OCI-LY7 (cell line): Measurements from ENCODE around the gene CORIN. TPM values are rescaled to one million over a fixed set of nuclear protein-coding genes. Genes with fewer than 3 reads are reported as not detected.

Experiments
- BruUV-seq: library from RNA; stranded (reverse); fragments of 400-500 nt; replicated peaks from 2 replicates; lab custom pipeline; 2021; lab: Mats Ljungman, UMichigan
- CTCF ChIA-PET: fragments of 300-600 bp; sonication (Branson Sonifier 250); formaldehyde crosslinking; loops from one replicate; lab custom pipeline; 2022; ENCODE audit warnings: antibody characterized with exemption; ENCODE audit not compliant: unreplicated experiment; lab: Charles Lee
- POLR2A ChIA-PET: fragments of 300-600 bp; sonication (Branson Sonifier 250); formaldehyde crosslinking; loops from one replicate; lab custom pipeline; 2022; ENCODE audit warnings: antibody characterized with exemption; lab: Charles Lee
- DNase-seq: peaks from one replicate; pipeline ENCODE4 v3.0.0-alpha.2; 2015; ENCODE audit warnings: low spot score
- H2AFZ ChIP-seq: fragments of 200-600 bp; sonication (generic), shearing (Covaris generic); 2 replicates; pipeline ENCODE4 v1.6.1; 2014; ENCODE audit warnings: mild to moderate bottlenecking, antibody characterized with exemption, low read length, moderate library complexity
- H3K27ac ChIP-seq: fragments of 200-600 bp; sonication (generic); 2 replicates; pipeline ENCODE4 v1.5.1; 2014; ENCODE audit warnings: mixed run types, low read depth, mild to moderate bottlenecking, moderate library complexity, low read length, inconsistent platforms; ENCODE audit not compliant: poor library complexity, severe bottlenecking
- H3K36me3 ChIP-seq: fragments of 200-600 bp; sonication (generic); 2 replicates; pipeline ENCODE4 v1.6.1; 2014; ENCODE audit warnings: mild to moderate bottlenecking, antibody characterized with exemption, low read length, moderate library complexity, mixed read lengths; ENCODE audit not compliant: insufficient read depth
- H3K4me1 ChIP-seq: fragments of 200-600 bp; sonication (generic); 2 replicates; pipeline ENCODE4 v1.5.1; 2014; ENCODE audit warnings: mild to moderate bottlenecking, low read length; ENCODE audit not compliant: insufficient read depth, poor library complexity, severe bottlenecking
- H3K4me2 ChIP-seq: fragments of 200-600 bp; sonication (generic); 2 replicates; pipeline ENCODE4 v1.6.1; 2014; ENCODE audit warnings: mild to moderate bottlenecking, low read length
- H3K4me3 ChIP-seq: fragments of 200-600 bp; sonication (generic); 2 replicates; pipeline ENCODE4 v1.5.1; 2014; ENCODE audit warnings: mild to moderate bottlenecking, low read depth, low read length; ENCODE audit not compliant: poor library complexity, severe bottlenecking
- H3K79me2 ChIP-seq: fragments of 200-600 bp; sonication (generic); 2 replicates; pipeline ENCODE4 v1.6.1; 2016; ENCODE audit warnings: low read depth, mild to moderate bottlenecking, low read length, moderate library complexity, mixed read lengths; ENCODE audit not compliant: insufficient read depth
- H3K9me2 ChIP-seq: fragments of 200-600 bp; sonication (generic); 2 replicates; pipeline ENCODE4 v1.6.1; 2016; ENCODE audit warnings: mild to moderate bottlenecking, low read length, mixed read lengths; ENCODE audit not compliant: insufficient read depth
- H3K9me3 ChIP-seq: fragments of 200-600 bp; sonication (generic); 2 replicates; pipeline ENCODE4 v1.6.1; 2014; ENCODE audit warnings: mild to moderate bottlenecking, mixed run types, low read length, mixed read lengths
- H4K20me1 ChIP-seq: fragments of 200-600 bp; sonication (generic); 2 replicates; pipeline ENCODE4 v1.6.1; 2014; ENCODE audit warnings: mild to moderate bottlenecking, antibody characterized with exemption, low read length, moderate library complexity, mixed read lengths; ENCODE audit not compliant: insufficient read depth
- EZH2phosphoT487 ChIP-seq: fragments of 200-600 bp; sonication (generic); IDR thresholded peaks from 2 replicates; pipeline ENCODE4 v1.6.1; 2018; ENCODE audit warnings: low read depth, borderline replicate concordance, mild to moderate bottlenecking, mixed run types, antibody characterized with exemption, low read length, moderate library complexity, mixed read lengths
- intact Hi-C: fragments of 100-400 bp; cut with micrococcal nuclease; formaldehyde crosslinking; loops from one replicate; pipeline ENCODE4 v1.10.0; 2022; ENCODE audit not compliant: unreplicated experiment
- total RNA-seq, 2 experiments: library from RNA; depleted of rRNA in 1 of 2; stranded (reverse); fragments of >200 nt in 1 of 2; shearing (Covaris generic) in 1 of 2; gene quantifications; 2 replicates each; pipeline ENCODE4 v1.2.3, GENCODE V29; 2014 to 2022
- TF ChIP-seq, protein P1 (sequence below): fragments of 200-600 bp; sonication (generic); conservative IDR thresholded peaks from 2 replicates; pipeline ENCODE4 v1.5.1; 2014; ENCODE audit warnings: mild to moderate bottlenecking, antibody characterized with exemption, low read length, moderate library complexity, mixed read lengths

Gene CORIN
- total RNA-seq, 2 experiments from 2014 or later: 0.40 TPM; not detected in 1

DNA sequence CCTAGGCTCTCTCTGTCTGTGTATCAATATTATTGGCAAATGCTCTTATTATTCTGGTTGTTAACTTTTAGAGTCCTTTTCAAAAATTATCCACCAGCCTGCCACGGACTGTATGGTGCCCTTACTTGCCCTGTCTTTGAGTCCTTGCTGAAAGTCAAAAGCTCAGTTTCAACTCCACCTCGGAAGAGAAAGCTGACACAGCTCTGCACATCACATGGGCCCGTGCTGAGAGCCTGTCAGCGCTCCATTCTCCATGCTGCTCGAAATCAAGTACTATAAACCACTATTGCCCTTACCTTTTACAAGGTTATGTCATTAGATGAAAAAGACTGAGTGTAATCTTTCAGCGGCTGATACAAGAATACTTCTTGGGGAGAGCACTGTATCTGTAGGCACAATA, 141.0 kb downstream of the CORIN start:
- Histone ChIP-seq H3K27ac (no peak overlapping the region), H3K9me2 (no peaks in the 10 kb centered on the region), H4K20me1 (no peaks in the 10 kb centered on the region), H2AFZ (no peak overlapping the region), H3K4me1 (no peaks in the 10 kb centered on the region), H3K4me3 (no peak overlapping the region), H3K79me2 (no peaks in the 10 kb centered on the region), H3K4me2 (no peak overlapping the region), H3K36me3 (no peaks in the 10 kb centered on the region), H3K9me3 (no peaks in the 10 kb centered on the region)
- CTCF ChIA-PET: no interaction called here
- POLR2A ChIA-PET: no interaction called here
- DNase-seq: no peak
- no TSS peak for BruUV-seq
- no peak for TF ChIP-seq EZH2phosphoT487
- TF ChIP-seq, protein P1, sequence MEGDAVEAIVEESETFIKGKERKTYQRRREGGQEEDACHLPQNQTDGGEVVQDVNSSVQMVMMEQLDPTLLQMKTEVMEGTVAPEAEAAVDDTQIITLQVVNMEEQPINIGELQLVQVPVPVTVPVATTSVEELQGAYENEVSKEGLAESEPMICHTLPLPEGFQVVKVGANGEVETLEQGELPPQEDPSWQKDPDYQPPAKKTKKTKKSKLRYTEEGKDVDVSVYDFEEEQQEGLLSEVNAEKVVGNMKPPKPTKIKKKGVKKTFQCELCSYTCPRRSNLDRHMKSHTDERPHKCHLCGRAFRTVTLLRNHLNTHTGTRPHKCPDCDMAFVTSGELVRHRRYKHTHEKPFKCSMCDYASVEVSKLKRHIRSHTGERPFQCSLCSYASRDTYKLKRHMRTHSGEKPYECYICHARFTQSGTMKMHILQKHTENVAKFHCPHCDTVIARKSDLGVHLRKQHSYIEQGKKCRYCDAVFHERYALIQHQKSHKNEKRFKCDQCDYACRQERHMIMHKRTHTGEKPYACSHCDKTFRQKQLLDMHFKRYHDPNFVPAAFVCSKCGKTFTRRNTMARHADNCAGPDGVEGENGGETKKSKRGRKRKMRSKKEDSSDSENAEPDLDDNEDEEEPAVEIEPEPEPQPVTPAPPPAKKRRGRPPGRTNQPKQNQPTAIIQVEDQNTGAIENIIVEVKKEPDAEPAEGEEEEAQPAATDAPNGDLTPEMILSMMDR: no peak
- intact Hi-C loops: no loop called here

DNA sequence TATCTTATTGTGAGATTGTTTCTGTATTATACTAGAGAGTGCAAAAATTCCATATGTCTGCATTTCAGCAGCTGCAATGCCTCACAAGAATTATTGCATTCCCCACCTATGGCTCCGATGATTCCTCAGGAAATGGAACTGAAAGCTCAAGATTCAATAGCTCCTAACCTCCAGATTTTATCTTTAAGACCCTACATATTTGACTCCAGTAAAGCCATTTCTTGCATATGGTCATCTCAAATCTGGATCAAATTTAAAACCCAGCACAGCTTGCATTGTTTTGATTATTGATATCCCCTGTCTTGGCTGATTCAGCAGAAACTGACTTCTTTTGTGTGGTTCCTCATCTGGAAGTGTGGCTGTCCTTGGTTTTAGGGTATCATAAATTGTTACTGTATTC, 142.6 kb downstream of the CORIN start:
- TF ChIP-seq, protein P1: no peak
- no peak for TF ChIP-seq EZH2phosphoT487
- DNase-seq: no peak
- H3K36me3 ChIP-seq: no peaks in the 10 kb centered on the region
- no peaks in the 10 kb centered on the region for H3K79me2 ChIP-seq
- CTCF ChIA-PET: no interaction called here
- H3K4me1 ChIP-seq: no peaks in the 10 kb centered on the region
- no peaks in the 10 kb centered on the region for H3K9me3 ChIP-seq
- H3K9me2 ChIP-seq: no peaks in the 10 kb centered on the region
- intact Hi-C loops: no loop called here
- no peak overlapping the region for H3K4me3 ChIP-seq
- BruUV-seq: no TSS peak
- POLR2A ChIA-PET: interaction anchor here (0.5 to 0.8 kb wide), 2 partner anchors 16 to 230 kb away, joined by 3 read pairs; no protein-coding TSS in a partner anchor
- no peak overlapping the region for H2AFZ ChIP-seq
- H3K4me2 ChIP-seq: no peak overlapping the region
- H4K20me1 ChIP-seq: no peaks in the 10 kb centered on the region
- no peak overlapping the region for H3K27ac ChIP-seq

DNA sequence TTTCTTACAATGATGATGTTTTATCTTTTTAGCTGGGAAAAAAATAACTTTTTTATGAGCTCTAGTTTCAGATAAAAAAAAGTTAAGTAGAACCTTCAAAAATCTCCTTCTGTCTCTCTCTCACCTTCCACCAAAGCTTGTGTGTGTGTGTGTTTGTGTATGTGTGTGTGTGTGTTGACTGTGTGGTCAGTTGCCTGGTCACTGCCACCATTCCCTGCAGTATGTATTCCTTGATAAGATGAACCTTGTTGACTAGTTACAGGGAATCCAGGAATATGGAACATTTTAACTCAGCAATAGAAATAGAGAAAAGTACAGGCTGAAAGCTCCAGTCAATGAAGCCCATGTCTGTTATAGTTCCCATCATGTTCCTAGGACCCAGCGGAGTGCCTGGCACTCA, 143.5 kb downstream of the CORIN start:
- Histone ChIP-seq H3K27ac (no peak overlapping the region), H3K4me2 (no peak overlapping the region), H2AFZ (no peak overlapping the region), H3K9me2 (no peaks in the 10 kb centered on the region), H3K4me1 (no peaks in the 10 kb centered on the region), H4K20me1 (no peaks in the 10 kb centered on the region), H3K79me2 (no peaks in the 10 kb centered on the region), H3K4me3 (no peak overlapping the region), H3K36me3 (no peaks in the 10 kb centered on the region), H3K9me3 (no peaks in the 10 kb centered on the region)
- TF ChIP-seq EZH2phosphoT487: no peak
- TF ChIP-seq, protein P1: no peak
- no peak for DNase-seq
- no TSS peak for BruUV-seq
- ChIA-PET CTCF (no interaction called here), POLR2A (no interaction called here)
- intact Hi-C loops: no loop called here
